ENCODE results near the gene ZNF324.
"Not testable (repeated sequence)": the region's sequence is repeated elsewhere in the genome, so short reads cannot be mapped to it uniquely, and the experiment has no call there.

ZNF324 gene

GRCh38 chr19:58500242-58500641 lies 33.4 kb downstream of the ZNF324 start:
- DNase-seq (ENCODE audit: low read depth): no peak

GRCh38 chr19:58507602-58508223 lies 40.8 kb downstream of the ZNF324 start:
- not testable (repeated sequence) for DNase-seq (ENCODE audit: low read depth)

GRCh38 chr19:58509731-58510083 lies 42.8 kb downstream of the ZNF324 start:
- DNase-seq (ENCODE audit: low read depth): peak; percentile 98

- no peak for DNase-seq (ENCODE audit: low read depth)
These were observed 43.4 kb downstream of the ZNF324 start for GRCh38 chr19:58510084-58510862.

GRCh38 chr19:58511353-58512208 lies 44.7 kb downstream of the ZNF324 start, which contains the start of gene SLC27A5:
Gene SLC27A5, minus strand, starts transcription at chr19:58511992. Its CDS starts 37 bp downstream, at chr19:58511955.
- DNase-seq (ENCODE audit: low read depth): no peak

GRCh38 chr19:58513213-58513693 lies 46.4 kb downstream of the ZNF324 start:
- DNase-seq (ENCODE audit: low read depth): no peak

GRCh38 chr19:58513694-58514563 lies 47.0 kb downstream of the ZNF324 start:
- peak; percentile 99 for DNase-seq (ENCODE audit: low read depth)

- DNase-seq (ENCODE audit: low read depth): no peak
These were observed 47.7 kb downstream of the ZNF324 start for GRCh38 chr19:58514564-58515022.

- no peak for DNase-seq (ENCODE audit: low read depth)
These were observed 48.4 kb downstream of the ZNF324 start for GRCh38 chr19:58515259-58515658.

- no peak for DNase-seq (ENCODE audit: low read depth)
These were observed 49.5 kb downstream of the ZNF324 start for GRCh38 chr19:58516246-58516836.

GRCh38 chr19:58516964-58517833 lies 50.3 kb downstream of the ZNF324 start:
- no peak for DNase-seq (ENCODE audit: low read depth)

GRCh38 chr19:58518256-58519086 lies 51.6 kb downstream of the ZNF324 start:
- DNase-seq (ENCODE audit: low read depth): no peak

- DNase-seq (ENCODE audit: low read depth): no peak
These were observed 52.1 kb downstream of the ZNF324 start for GRCh38 chr19:58519087-58519354.

- DNase-seq (ENCODE audit: low read depth): peak; percentile 98
These were observed 52.7 kb downstream of the ZNF324 start, which contains the start of gene ZBTB45 for GRCh38 chr19:58519355-58520256. Gene ZBTB45, minus strand, starts transcription at chr19:58519810. Its CDS starts 2,137 bp downstream, at chr19:58517673.

GRCh38 chr19:58520257-58520599 lies 53.3 kb downstream of the ZNF324 start:
- DNase-seq (ENCODE audit: low read depth): no peak

- no peak for DNase-seq (ENCODE audit: low read depth)
These were observed 54.8 kb downstream of the ZNF324 start for GRCh38 chr19:58521651-58522050.

GRCh38 chr19:58522709-58523108 lies 55.8 kb downstream of the ZNF324 start:
- no peak for DNase-seq (ENCODE audit: low read depth)

All from CMK (cell line).